Prostate gland (tissue), 2 donors: ENCODE measurements around the gene DNAI4. TPM values are rescaled to one million over a fixed set of nuclear protein-coding genes. Genes with fewer than 3 reads are reported as not detected.

ENCODE experiments used
- DNase-seq: peaks from one replicate; pipeline ENCODE4 v3.0.0-alpha.2; 2019; ENCODE audit warnings: low spot score
- H3K27ac ChIP-seq, 2 donors: fragments of 200-600 bp; sonication (generic); 2 replicates each; pipeline ENCODE4 v1.5.1; 2017 to 2019
- H3K27me3 ChIP-seq: fragments of 200-600 bp; sonication (generic); replicated peaks from 2 replicates; pipeline ENCODE4 v1.5.1; 2019; ENCODE audit not compliant: insufficient read depth
- H3K36me3 ChIP-seq, 2 donors: fragments of 200-600 bp; sonication (generic); 1 replicate in 1 of 2; 2 replicates in 1 of 2; pipeline versions ENCODE4 v1.5.1 to v1.8.1; 2017 to 2019
- H3K4me1 ChIP-seq: fragments of 200-600 bp; sonication (generic); replicated peaks from 2 replicates; pipeline ENCODE4 v1.5.1; 2019
- H3K4me3 ChIP-seq, 2 donors: fragments of 200-600 bp; sonication (generic); 2 replicates each; pipeline ENCODE4 v1.5.1; 2017 to 2019
- H3K9me3 ChIP-seq: fragments of 200-600 bp; sonication (generic); 2 replicates; pipeline ENCODE4 v1.5.1; 2017
- POLR2A ChIP-seq: fragments of 450-650 bp; IDR thresholded peaks from one replicate; pipeline ENCODE4 v1.6.1; 2016; ENCODE audit warnings: antibody characterized with exemption, mild to moderate bottlenecking
- POLR2AphosphoS5 ChIP-seq: sonication (generic); formaldehyde crosslinking; IDR thresholded peaks from one replicate; pipeline ENCODE4 v1.6.1; 2017; ENCODE audit warnings: antibody characterized with exemption
- WGBS: methylation state at CpG from one replicate; pipeline ENCODE4 v1.1.5; 2018; 5-methylcytosine and 5-hydroxymethylcytosine counted together
- intact Hi-C: fragments of 100-400 bp; cut with DNase I; formaldehyde crosslinking; loops from one replicate; pipeline ENCODE4 v1.14.2; 2022
- total RNA-seq, 2 donors: library from RNA; depleted of rRNA; stranded (reverse); fragments of >200 nt; gene quantifications; one replicate each; pipeline ENCODE4 v1.1.0, GENCODE V29; 2016
- TF ChIP-seq, protein P1 (sequence below), 4 experiments: fragments of 200-600 bp in 2 of 4; fragments of 450-650 bp in 2 of 4; sonication (generic) in 2 of 4; IDR thresholded peaks; 1 replicate in 3 of 4; 2 replicates in 1 of 4; pipeline ENCODE4 v1.5.1; 2016 to 2019; ENCODE audit warnings: antibody characterized with exemption in 4 of 4, mild to moderate bottlenecking in 2 of 4, moderate library complexity in 2 of 4

The DNAI4 gene
- total RNA-seq, 2 donors from 2014 or later, result 8.0 to 8.5 TPM

DNA sequence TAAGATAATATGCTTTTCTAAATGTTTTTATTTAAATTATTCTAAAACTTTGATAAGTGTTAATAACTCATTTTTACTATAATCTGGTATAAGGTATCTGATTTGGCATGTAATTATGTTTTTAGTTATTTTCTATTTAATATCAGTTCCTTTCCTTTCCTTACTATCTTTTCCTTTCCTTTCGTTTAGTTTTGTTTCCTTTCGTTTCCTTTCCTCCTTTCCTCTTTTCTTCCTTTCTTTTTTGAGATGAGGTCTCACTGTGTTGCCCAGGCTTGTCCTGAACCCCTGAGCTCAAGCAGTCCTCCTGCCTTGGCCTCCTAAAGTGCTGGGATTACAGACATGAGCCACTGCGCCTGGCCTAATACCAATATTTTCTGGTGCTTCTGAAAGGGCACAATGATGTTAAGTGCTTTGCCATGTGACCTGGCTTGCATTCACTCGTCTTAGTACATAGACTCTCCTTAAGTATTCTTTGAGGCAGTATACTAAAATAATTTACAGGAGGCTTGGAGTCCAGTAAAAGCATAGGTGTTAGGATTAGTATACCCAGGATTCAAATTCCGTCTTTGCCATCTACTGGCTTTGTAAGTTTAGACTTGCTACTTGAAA lies 18.8 kb upstream of the DNAI4 start:
- no peaks in the 10 kb centered on the region for H3K27me3 ChIP-seq
- no peaks in the 10 kb centered on the region for H3K4me1 ChIP-seq
- H3K4me3 ChIP-seq, result no peak overlapping the region
- 84% methylated on average over 5 of the region's 5 CpGs for WGBS
- intact Hi-C loops, result no loop called here
- H3K36me3 ChIP-seq, result no peaks in the 10 kb centered on the region
- no peak overlapping the region for H3K27ac ChIP-seq
- TF ChIP-seq POLR2AphosphoS5, result no peak
- TF ChIP-seq POLR2A, result no peak
- TF ChIP-seq, protein P1, sequence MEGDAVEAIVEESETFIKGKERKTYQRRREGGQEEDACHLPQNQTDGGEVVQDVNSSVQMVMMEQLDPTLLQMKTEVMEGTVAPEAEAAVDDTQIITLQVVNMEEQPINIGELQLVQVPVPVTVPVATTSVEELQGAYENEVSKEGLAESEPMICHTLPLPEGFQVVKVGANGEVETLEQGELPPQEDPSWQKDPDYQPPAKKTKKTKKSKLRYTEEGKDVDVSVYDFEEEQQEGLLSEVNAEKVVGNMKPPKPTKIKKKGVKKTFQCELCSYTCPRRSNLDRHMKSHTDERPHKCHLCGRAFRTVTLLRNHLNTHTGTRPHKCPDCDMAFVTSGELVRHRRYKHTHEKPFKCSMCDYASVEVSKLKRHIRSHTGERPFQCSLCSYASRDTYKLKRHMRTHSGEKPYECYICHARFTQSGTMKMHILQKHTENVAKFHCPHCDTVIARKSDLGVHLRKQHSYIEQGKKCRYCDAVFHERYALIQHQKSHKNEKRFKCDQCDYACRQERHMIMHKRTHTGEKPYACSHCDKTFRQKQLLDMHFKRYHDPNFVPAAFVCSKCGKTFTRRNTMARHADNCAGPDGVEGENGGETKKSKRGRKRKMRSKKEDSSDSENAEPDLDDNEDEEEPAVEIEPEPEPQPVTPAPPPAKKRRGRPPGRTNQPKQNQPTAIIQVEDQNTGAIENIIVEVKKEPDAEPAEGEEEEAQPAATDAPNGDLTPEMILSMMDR (IDR thresholded peaks at IDR 0.05), result no peak
- no peaks in the 10 kb centered on the region for H3K9me3 ChIP-seq
- DNase-seq, result no peak

DNA sequence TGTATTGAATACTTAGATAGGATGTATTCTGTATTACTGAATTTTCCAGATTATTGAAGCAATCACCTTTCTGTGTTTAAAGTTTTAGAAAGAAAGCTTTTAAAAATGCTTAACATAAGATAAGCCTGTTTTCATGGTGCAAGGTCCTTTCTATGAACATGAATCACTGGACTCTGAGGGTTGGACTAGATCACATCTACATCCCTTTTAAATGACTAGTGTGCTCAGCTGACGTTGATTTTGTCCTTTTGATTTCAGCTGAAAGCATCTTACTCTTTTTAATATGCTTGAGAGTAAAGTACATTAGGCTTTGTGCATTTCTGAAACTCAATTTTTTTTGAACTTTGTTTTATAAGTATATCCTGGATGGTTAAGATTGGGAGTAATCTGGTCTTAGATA lies 16.3 kb upstream of the DNAI4 start:
- Histone ChIP-seq H3K4me1 (no peaks in the 10 kb centered on the region), H3K36me3 (no peaks in the 10 kb centered on the region), H3K4me3 (no peak overlapping the region), H3K27ac (no peak overlapping the region), H3K9me3 (no peaks in the 10 kb centered on the region), H3K27me3 (no peaks in the 10 kb centered on the region)
- 93% methylated on average over 1 of the region's 1 CpG for WGBS
- intact Hi-C loops, result no loop called here
- no peak for DNase-seq
- TF ChIP-seq POLR2AphosphoS5, result no peak
- TF ChIP-seq POLR2A, result no peak

GRCh38 chr1:66938613-66939012 lies 14.0 kb upstream of the DNAI4 start:
- Histone ChIP-seq H3K36me3 (no peaks in the 10 kb centered on the region), H3K4me3 (no peak overlapping the region), H3K9me3 (no peaks in the 10 kb centered on the region), H3K27ac (no peak overlapping the region), H3K27me3 (no peaks in the 10 kb centered on the region), H3K4me1 (no peaks in the 10 kb centered on the region)
- TF ChIP-seq POLR2AphosphoS5 (no peak), POLR2A (no peak)
- TF ChIP-seq, protein P1 (IDR thresholded peaks at IDR 0.05), result no peak
- no peak for DNase-seq
- intact Hi-C loops, result no loop called here

- Histone ChIP-seq H3K27me3 (no peaks in the 10 kb centered on the region), H3K27ac (no peak overlapping the region), H3K9me3 (no peaks in the 10 kb centered on the region), H3K4me3 (no peak overlapping the region), H3K4me1 (no peaks in the 10 kb centered on the region), H3K36me3 (no peaks in the 10 kb centered on the region)
- TF ChIP-seq POLR2A (no peak), POLR2AphosphoS5 (no peak)
- TF ChIP-seq, protein P1 (IDR thresholded peaks at IDR 0.05), result no peak
- DNase-seq, result no peak
- intact Hi-C loops, result no loop called here
- 0% methylated on average over 1 of the region's 1 CpG for WGBS
Observed at GRCh38 chr1:66937529-66938234, 13.0 kb upstream of the DNAI4 start.

DNA sequence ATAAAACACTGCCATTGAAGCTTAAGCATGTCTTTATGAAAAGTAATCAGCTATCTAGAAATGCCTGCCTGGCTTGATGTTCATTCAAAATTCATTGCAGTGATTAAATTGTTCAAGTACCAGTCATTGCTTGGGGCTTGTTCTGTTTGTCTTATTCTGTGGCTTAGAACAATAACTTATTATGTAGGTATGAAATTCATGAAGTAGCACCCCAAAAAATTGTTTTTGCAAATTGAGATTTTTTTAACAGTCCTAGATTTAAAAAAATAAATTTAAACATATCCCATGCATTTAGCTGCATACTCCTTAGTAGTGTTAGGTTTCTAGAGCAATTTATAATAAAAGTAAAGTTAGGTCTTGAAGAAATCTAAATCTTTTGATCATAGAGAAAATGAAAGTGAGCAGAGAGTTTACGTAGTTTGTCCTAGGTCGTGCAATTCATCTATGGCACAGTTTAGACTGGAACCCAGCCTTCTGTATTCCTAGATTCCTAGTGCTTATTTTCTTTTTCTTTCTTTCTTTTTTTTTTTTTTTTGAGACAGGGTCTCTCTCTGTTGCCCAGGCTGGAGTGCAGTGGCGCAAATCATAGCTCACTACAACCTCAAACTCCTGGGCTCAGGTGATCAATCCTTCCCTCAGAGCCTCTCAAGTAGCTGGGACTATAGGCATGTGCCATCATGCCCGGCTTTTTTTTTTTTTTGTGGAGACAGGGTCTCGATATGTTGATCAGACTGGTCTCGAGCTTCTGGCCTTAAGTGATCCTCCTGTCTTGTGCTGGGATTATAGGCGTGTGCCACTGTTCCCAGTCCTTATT lies 9.4 kb upstream of the DNAI4 start:
- intact Hi-C loops, result loop anchor here (5.0 kb wide), 1 partner anchor 118 kb away; the partner anchor contains the start of gene SLC35D1
- WGBS, result 68% methylated on average over 7 of the region's 7 CpGs
- Histone ChIP-seq H3K4me3 (no peak overlapping the region), H3K36me3 (no peaks in the 10 kb centered on the region), H3K9me3 (no peaks in the 10 kb centered on the region), H3K4me1 (no peaks in the 10 kb centered on the region), H3K27ac (no peak overlapping the region), H3K27me3 (no peaks in the 10 kb centered on the region)
- no peak for DNase-seq
- TF ChIP-seq POLR2A, result no peak
- no peak for TF ChIP-seq POLR2AphosphoS5
- TF ChIP-seq, protein P1 (IDR thresholded peaks at IDR 0.05), result no peak
